ENCODE results near the gene POLR3A. TPM values are rescaled to one million over a fixed set of nuclear protein-coding genes. Genes with fewer than 3 reads are reported as not detected.

The POLR3A gene
- total and polyA plus RNA-seq, 2 of the 13 experiments (the other 11 are each of a cell fraction or from before 2014, with no cell fraction given), result 13.6 to 19.2 TPM

DNA sequence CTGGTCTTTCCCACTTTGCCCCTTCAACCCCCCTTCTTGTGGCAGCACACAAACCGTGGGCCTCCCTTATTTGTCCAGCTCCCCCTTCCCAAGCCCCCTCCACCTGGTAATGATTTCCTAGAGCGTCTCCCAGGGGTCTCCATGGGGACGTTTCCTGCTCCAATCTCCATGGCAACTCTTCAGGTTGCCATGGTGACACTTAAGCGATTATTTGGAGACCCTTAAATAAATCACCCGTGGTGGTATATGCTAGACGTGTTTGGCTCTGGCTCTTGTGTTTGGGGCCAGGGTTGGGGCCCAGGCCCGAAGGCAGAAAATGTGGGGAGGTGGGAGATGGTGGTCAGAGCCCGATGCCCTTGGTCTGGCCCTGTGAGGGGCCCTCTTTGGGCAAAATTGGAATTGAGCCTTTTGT lies 61.7 kb downstream of the POLR3A start:
- in situ Hi-C loops (cut with HindIII; ENCODE audit: extremely low pct_ligation_motif_present, low pct_unique_long_range_greater_than_20kb) (no loop called here), intact Hi-C loops (cut with micrococcal nuclease; ENCODE audit: unreplicated experiment) (no loop called here)
- Histone ChIP-seq H4K20me1 (ENCODE audit: insufficient read depth, low read length) (no peaks in the 10 kb centered on the region), H3K4me3 (replicated peaks in 1 of 3; ENCODE audit: insufficient read depth in 1 of 3, low read depth in 2 of 3, low read length in 3 of 3) (no peak overlapping the region), H3K79me2 (ENCODE audit: insufficient read depth, low read length) (no peaks in the 10 kb centered on the region), H3K4me2 (ENCODE audit: low read depth, low read length) (peak overlapping the region; percentile 67), H3K27me3 (ENCODE audit: control insufficient read depth in 1 of 2, insufficient read depth in 2 of 2, low read length in 2 of 2) (no peaks in the 10 kb centered on the region), H3K4me1 (ENCODE audit: insufficient read depth, low read length) (peaks cover 56% of the 10 kb centered on the region), H3K9me3 (ENCODE audit: low read length) (peaks cover 7% of the 10 kb centered on the region; the same call in 1 of the 2 replicates), H3K36me3 (replicated peaks in 1 of 2; ENCODE audit: control insufficient read depth in 1 of 2, insufficient read depth in 2 of 2, low read length in 2 of 2) (no peaks in the 10 kb centered on the region), H2AFZ (ENCODE audit: low read length) (no peak overlapping the region), H3K27ac (ENCODE audit: extremely low read length, insufficient read depth, low read length) (no peak overlapping the region), H3K9ac (ENCODE audit: insufficient read depth, low read depth, low read length) (no peak overlapping the region)
- ChIA-PET POLR2A (interaction anchor here (1.0 kb wide), 1 partner anchor 40 kb away, joined by 3 read pairs; no protein-coding TSS in a partner anchor), CTCF (ENCODE audit: low intra/inter-chr PET ratio, low total read pairs) (no interaction called here)
- 14% methylated on average over 8 of the region's 8 CpGs for WGBS (ENCODE audit: low lambda C conversion rate)
- FAIRE-seq (peak; percentile 36), ATAC-seq (peak; percentile 48), DNase-seq (ENCODE audit: low spot score) (peak; percentile 78)
- BruUV-seq (replicated peaks), result no TSS peak
- TF ChIP-seq ZNF598 (CRISPR knock-in tag; IDR thresholded peaks at IDR 0.05; ENCODE audit: borderline replicate concordance), result no peak
- 0 out of 2 replicates have a peak, but pooled peaks have one; percentile 28 for TF ChIP-seq ZBTB7A (CRISPR knock-in tag; IDR thresholded peaks at IDR 0.05)
- TF ChIP-seq ZMAT5 (CRISPR knock-in tag; IDR thresholded peaks at IDR 0.05; ENCODE audit: borderline replicate concordance, low read depth), result no peak
- peak; percentile 89 for TF ChIP-seq RFX1 (IDR thresholded peaks at IDR 0.05)
- TF ChIP-seq PAXIP1 (CRISPR knock-in tag; conservative IDR thresholded peaks at IDR 0.05), result peak; percentile 73
- TF ChIP-seq FOXA3 (CRISPR knock-in tag; IDR thresholded peaks at IDR 0.05), result 0 out of 2 replicates have a peak, but pooled peaks have one; percentile 21
- peak; percentile 84 for TF ChIP-seq RFX3 (CRISPR knock-in tag; IDR thresholded peaks at IDR 0.05)
- 0 out of 2 replicates have a peak, but pooled peaks have one; percentile 12 for TF ChIP-seq SALL1 (CRISPR knock-in tag; IDR thresholded peaks at IDR 0.05)
- TF ChIP-seq HNF1A (IDR thresholded peaks at IDR 0.05; ENCODE audit: low read depth), result peak; percentile 69; the same call in 1 of the 2 replicates
- peak; percentile 76; the same call in 1 of the 2 replicates for TF ChIP-seq HNF1A (CRISPR knock-in tag; IDR thresholded peaks at IDR 0.05; ENCODE audit: borderline replicate concordance)
- TF ChIP-seq MEF2D (CRISPR knock-in tag; IDR thresholded peaks at IDR 0.05), result peak; percentile 70; the same call in 1 of the 2 replicates
- TF ChIP-seq, protein P1, sequence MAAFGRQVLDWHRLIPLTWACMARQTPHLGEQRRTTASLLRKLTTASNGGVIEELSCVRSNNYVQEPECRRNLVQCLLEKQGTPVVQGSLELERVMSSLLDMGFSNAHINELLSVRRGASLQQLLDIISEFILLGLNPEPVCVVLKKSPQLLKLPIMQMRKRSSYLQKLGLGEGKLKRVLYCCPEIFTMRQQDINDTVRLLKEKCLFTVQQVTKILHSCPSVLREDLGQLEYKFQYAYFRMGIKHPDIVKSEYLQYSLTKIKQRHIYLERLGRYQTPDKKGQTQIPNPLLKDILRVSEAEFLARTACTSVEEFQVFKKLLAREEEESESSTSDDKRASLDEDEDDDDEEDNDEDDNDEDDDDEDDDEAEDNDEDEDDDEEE (CRISPR knock-in tag; IDR thresholded peaks at IDR 0.05), result no peak
- TF ChIP-seq, protein P2, sequence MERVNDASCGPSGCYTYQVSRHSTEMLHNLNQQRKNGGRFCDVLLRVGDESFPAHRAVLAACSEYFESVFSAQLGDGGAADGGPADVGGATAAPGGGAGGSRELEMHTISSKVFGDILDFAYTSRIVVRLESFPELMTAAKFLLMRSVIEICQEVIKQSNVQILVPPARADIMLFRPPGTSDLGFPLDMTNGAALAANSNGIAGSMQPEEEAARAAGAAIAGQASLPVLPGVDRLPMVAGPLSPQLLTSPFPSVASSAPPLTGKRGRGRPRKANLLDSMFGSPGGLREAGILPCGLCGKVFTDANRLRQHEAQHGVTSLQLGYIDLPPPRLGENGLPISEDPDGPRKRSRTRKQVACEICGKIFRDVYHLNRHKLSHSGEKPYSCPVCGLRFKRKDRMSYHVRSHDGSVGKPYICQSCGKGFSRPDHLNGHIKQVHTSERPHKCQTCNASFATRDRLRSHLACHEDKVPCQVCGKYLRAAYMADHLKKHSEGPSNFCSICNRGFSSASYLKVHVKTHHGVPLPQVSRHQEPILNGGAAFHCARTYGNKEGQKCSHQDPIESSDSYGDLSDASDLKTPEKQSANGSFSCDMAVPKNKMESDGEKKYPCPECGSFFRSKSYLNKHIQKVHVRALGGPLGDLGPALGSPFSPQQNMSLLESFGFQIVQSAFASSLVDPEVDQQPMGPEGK (CRISPR knock-in tag; IDR thresholded peaks at IDR 0.05), result peak; percentile 43; the same call in 1 of the 2 replicates
